ENCODE results near the gene KCNMA1. TPM values are rescaled to one million over a fixed set of nuclear protein-coding genes. Genes with fewer than 3 reads are reported as not detected.

The KCNMA1 gene
- total RNA-seq, 4 donors from 2014 or later = 146 to 300 (median 265) TPM

- Histone ChIP-seq H3K36me3 (no peaks in the 10 kb centered on the region), H3K27ac (replicated peaks in 1 of 4) (peak overlapping the region; percentile 87 to 93 (median 92)), H3K9me3 (no peaks in the 10 kb centered on the region), H3K4me1 (peaks cover 7 to 89% (median 72%) of the 10 kb centered on the region in 4 donors), H3K27me3 (peaks cover 0 to 33% (median 0%) of the 10 kb centered on the region in 4 donors), H3K4me3 (peak overlapping the region; percentile 71 to 86 (median 78))
- no peak for DNase-seq (ENCODE audit: extremely low spot score)
- intact Hi-C loops (cut with DNase I) = no loop called here
- TF ChIP-seq CTCF (IDR thresholded peaks at IDR 0.05) = peak in 2 of 3 experiments; percentile 21 to 49
- no peak for TF ChIP-seq EP300 (IDR thresholded peaks at IDR 0.05)
- WGBS = 4% methylated on average over 41 of the region's 41 CpGs
These were observed 1.2 kb downstream of the KCNMA1 start for GRCh38 chr10:77636282-77636966.

- no peak for TF ChIP-seq EP300 (IDR thresholded peaks at IDR 0.05)
- TF ChIP-seq POLR2AphosphoS5 (IDR thresholded peaks at IDR 0.05) = peak in 1 of 2 donors; percentile 28
- TF ChIP-seq POLR2A (IDR thresholded peaks at IDR 0.05; ENCODE audit: low read depth) = no peak
- Histone ChIP-seq H3K27me3 (peaks cover 0 to 33% (median 0%) of the 10 kb centered on the region in 4 donors), H3K4me1 (peaks cover 7 to 89% (median 72%) of the 10 kb centered on the region in 4 donors), H3K36me3 (no peaks in the 10 kb centered on the region), H3K27ac (replicated peaks in 1 of 4) (peak overlapping the region; percentile 87 to 93 (median 92)), H3K4me3 (peak overlapping the region; percentile 71 to 86 (median 78)), H3K9me3 (no peaks in the 10 kb centered on the region)
- 26% methylated on average over 13 of the region's 13 CpGs for WGBS
- intact Hi-C loops (cut with DNase I) = no loop called here
- DNase-seq (ENCODE audit: extremely low spot score) = no peak
These were observed 2.0 kb downstream of the KCNMA1 start for GRCh38 chr10:77635402-77636227.

GRCh38 chr10:77634939-77635338 is 2.7 kb downstream of the KCNMA1 start:
- Histone ChIP-seq H3K27ac (replicated peaks in 1 of 4) (peak overlapping the region; percentile 87 to 93 (median 92)), H3K4me1 (peaks cover 7 to 89% (median 72%) of the 10 kb centered on the region in 4 donors), H3K36me3 (no peaks in the 10 kb centered on the region), H3K9me3 (no peaks in the 10 kb centered on the region), H3K27me3 (peaks cover 0 to 33% (median 0%) of the 10 kb centered on the region in 4 donors), H3K4me3 (peak overlapping the region; percentile 71 to 86 (median 78))
- no peak for TF ChIP-seq POLR2A (IDR thresholded peaks at IDR 0.05; ENCODE audit: low read depth)
- no peak for TF ChIP-seq EP300 (IDR thresholded peaks at IDR 0.05)
- intact Hi-C loops (cut with DNase I) = no loop called here
- DNase-seq (ENCODE audit: extremely low spot score) = no peak
- WGBS = 62% methylated on average over 4 of the region's 4 CpGs

- Histone ChIP-seq H3K36me3 (no peaks in the 10 kb centered on the region), H3K27me3 (peaks cover 0 to 22% (median 0%) of the 10 kb centered on the region in 4 donors), H3K9me3 (no peaks in the 10 kb centered on the region), H3K27ac (replicated peaks in 1 of 4) (peak overlapping the region; percentile 57 to 93 (median 90)), H3K4me3 (no peak overlapping the region), H3K4me1 (peaks cover 4 to 89% (median 72%) of the 10 kb centered on the region in 4 donors)
- intact Hi-C loops (cut with DNase I) = no loop called here
- no peak for TF ChIP-seq POLR2A (IDR thresholded peaks at IDR 0.05; ENCODE audit: low read depth)
- TF ChIP-seq CTCF (IDR thresholded peaks at IDR 0.05) = no peak
- no peak for TF ChIP-seq EP300 (IDR thresholded peaks at IDR 0.05)
- 75% methylated on average over 7 of the region's 7 CpGs for WGBS
- DNase-seq (ENCODE audit: extremely low spot score) = no peak
These were observed 4.2 kb downstream of the KCNMA1 start for GRCh38 chr10:77633376-77633775.

- peaks cover 0 to 3% (median 0%) of the 10 kb centered on the region in 4 donors for H3K27me3 ChIP-seq
- H3K9me3 ChIP-seq = no peaks in the 10 kb centered on the region
- H3K4me3 ChIP-seq = no peak overlapping the region
- peak overlapping the region; percentile 55 to 93 (median 90) for H3K27ac ChIP-seq (replicated peaks in 1 of 4)
- no peaks in the 10 kb centered on the region for H3K36me3 ChIP-seq
- WGBS = 75% methylated on average over 4 of the region's 7 CpGs
- no peak for DNase-seq (ENCODE audit: extremely low spot score)
- TF ChIP-seq POLR2A (IDR thresholded peaks at IDR 0.05; ENCODE audit: low read depth) (no peak), EP300 (IDR thresholded peaks at IDR 0.05) (no peak), CTCF (IDR thresholded peaks at IDR 0.05) (no peak), POLR2AphosphoS5 (IDR thresholded peaks at IDR 0.05) (no peak)
- intact Hi-C loops (cut with DNase I) = no loop called here
- peaks cover 0 to 92% (median 82%) of the 10 kb centered on the region in 4 donors for H3K4me1 ChIP-seq
These were observed 6.4 kb downstream of the KCNMA1 start for GRCh38 chr10:77631241-77631640.
